ENCODE measurements around the gene SKIC2. TPM values are rescaled to one million over a fixed set of nuclear protein-coding genes. Genes with fewer than 3 reads are reported as not detected.
"Not testable (repeated sequence)": the region's sequence is repeated elsewhere in the genome, so short reads cannot be mapped to it uniquely, and the experiment has no call there.

Gene SKIC2
- total and polyA plus RNA-seq, 2 of the 4 experiments (the other 2 are of a cell fraction) = 30.6 to 46.0 TPM

DNA sequence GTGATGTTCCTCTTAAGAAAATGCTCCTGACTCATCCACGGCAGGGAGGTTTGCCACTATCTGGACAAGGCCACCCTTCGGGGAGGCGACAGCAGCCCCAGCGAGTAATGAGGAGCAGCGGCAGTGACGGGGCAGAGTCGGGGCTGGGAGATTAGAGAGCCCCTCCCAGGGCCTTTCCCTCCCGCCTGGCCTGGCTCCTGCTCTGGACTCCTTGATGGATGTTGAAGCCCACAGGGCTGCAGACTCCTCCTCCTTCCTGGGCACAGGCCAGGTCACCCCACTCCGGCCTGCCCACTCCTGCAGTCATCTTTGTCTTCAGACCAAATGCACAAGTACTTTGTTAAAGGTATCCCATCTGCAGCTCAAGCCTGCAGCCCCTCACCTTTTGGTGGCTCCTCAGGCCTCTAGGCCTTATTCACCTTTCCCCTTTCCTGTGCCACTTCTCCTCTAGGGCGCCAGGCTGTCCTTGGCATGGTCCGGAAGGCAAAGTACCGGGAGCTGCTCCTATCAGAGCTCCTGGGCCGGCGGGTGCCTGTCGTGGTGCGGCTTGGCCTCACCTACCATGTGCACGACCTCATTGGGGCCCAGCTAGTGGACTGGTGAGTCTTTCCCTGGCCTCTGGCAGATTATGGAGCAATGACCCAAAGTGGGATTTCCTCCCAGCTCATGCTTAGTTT lies 54.1 kb downstream of the SKIC2 start:
- H3K9me3 ChIP-seq (ENCODE audit: control insufficient read depth, insufficient read depth, low read length); H4K8ac ChIP-seq (ENCODE audit: low read depth in 2 of 2, low read length in 2 of 2); H4K91ac ChIP-seq (ENCODE audit: insufficient read depth, low read depth, low read length); H3K79me1 ChIP-seq (ENCODE audit: low read depth in 1 of 2, low read length in 2 of 2); CTCF ChIA-PET; H2BK120ac ChIP-seq (ENCODE audit: low read depth, low read length); H3K18ac ChIP-seq (ENCODE audit: low read depth, low read length); H2AFZ ChIP-seq (replicated peaks; ENCODE audit: low read length, poor library complexity); BruUV-seq (replicated peaks); H3K23ac ChIP-seq (ENCODE audit: low read depth, low read length); H2BK15ac ChIP-seq (ENCODE audit: low read depth, low read length); H3K4me1 ChIP-seq (ENCODE audit: control insufficient read depth, insufficient read depth, low read length); H3K4me2 ChIP-seq (ENCODE audit: low read depth, low read length); H4K20me1 ChIP-seq (ENCODE audit: insufficient read depth, low read length); H2AK9ac ChIP-seq (replicated peaks; ENCODE audit: low read depth, low read length, poor library complexity); POLR2A ChIA-PET (ENCODE audit: unreplicated experiment); H3K4ac ChIP-seq (ENCODE audit: low read depth, low read length); H3K27me3 ChIP-seq (ENCODE audit: control insufficient read depth, insufficient read depth, low read length); H3K56ac ChIP-seq (ENCODE audit: extremely low read depth, insufficient read depth, low read length); H3K14ac ChIP-seq (replicated peaks; ENCODE audit: low read depth, low read length); H3K4me3 ChIP-seq (ENCODE audit: insufficient read depth, low read depth, low read length); H2BK20ac ChIP-seq (ENCODE audit: low read depth, low read length); intact Hi-C loops (cut with micrococcal nuclease); H3K9ac ChIP-seq (ENCODE audit: low read depth, low read length); H2AK5ac ChIP-seq (ENCODE audit: low read depth, low read length); H3K9me1 ChIP-seq (ENCODE audit: insufficient read depth, low read length); in situ Hi-C loops (cut with MboI; ENCODE audit: low sequenced_read_pairs); H2BK5ac ChIP-seq (ENCODE audit: low read depth, low read length, poor library complexity, severe bottlenecking); H3K27ac ChIP-seq (ENCODE audit: insufficient read depth, low read length); DNase-seq; H3K36me3 ChIP-seq (ENCODE audit: control insufficient read depth, insufficient read depth, low read length); dilution Hi-C loops (cut with HindIII; ENCODE audit: low sequenced_read_pairs, unreplicated experiment); H4K5ac ChIP-seq (ENCODE audit: low read depth, low read length); ATAC-seq (ENCODE audit: low read depth): not testable (repeated sequence)
- no CpG with 5 or more reads among the region's 17 CpGs for WGBS, 2 experiments (ENCODE audit: extremely low coverage in 2 of 2, insufficient read length in 1 of 2)

DNA sequence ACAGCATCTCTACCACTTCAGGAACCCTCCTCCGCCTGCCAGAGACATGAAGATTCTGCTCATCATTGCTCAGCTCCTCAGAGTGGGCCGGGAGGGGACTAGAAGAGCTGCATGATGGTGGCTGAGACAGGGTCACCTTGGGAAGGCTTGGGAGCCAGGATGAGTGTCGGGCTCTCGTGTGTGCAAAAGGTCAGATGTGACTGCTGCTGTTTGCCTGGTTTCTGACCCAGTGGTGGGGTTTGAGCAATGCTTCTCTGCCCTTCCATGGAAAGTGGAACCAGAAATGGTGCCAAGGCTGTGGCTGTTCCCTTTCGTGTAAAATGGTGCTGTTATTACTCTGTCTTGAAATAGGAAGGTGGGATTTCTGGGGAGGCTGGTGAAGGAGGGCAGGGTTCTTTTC lies 54.8 kb downstream of the SKIC2 start:
- BruUV-seq (replicated peaks); CTCF ChIA-PET; H2BK5ac ChIP-seq (ENCODE audit: low read depth, low read length, poor library complexity, severe bottlenecking); H4K8ac ChIP-seq (ENCODE audit: low read depth in 2 of 2, low read length in 2 of 2); H3K56ac ChIP-seq (ENCODE audit: extremely low read depth, insufficient read depth, low read length); H2BK15ac ChIP-seq (ENCODE audit: low read depth, low read length); H3K4me2 ChIP-seq (ENCODE audit: low read depth, low read length); dilution Hi-C loops (cut with HindIII; ENCODE audit: low sequenced_read_pairs, unreplicated experiment); H3K79me1 ChIP-seq (ENCODE audit: low read depth in 1 of 2, low read length in 2 of 2); H2AFZ ChIP-seq (replicated peaks; ENCODE audit: low read length, poor library complexity); in situ Hi-C loops (cut with MboI; ENCODE audit: low sequenced_read_pairs); ATAC-seq (ENCODE audit: low read depth); DNase-seq; H3K9me3 ChIP-seq (ENCODE audit: control insufficient read depth, insufficient read depth, low read length); H3K27me3 ChIP-seq (ENCODE audit: control insufficient read depth, insufficient read depth, low read length); H4K20me1 ChIP-seq (ENCODE audit: insufficient read depth, low read length); intact Hi-C loops (cut with micrococcal nuclease); H3K23ac ChIP-seq (ENCODE audit: low read depth, low read length); POLR2A ChIA-PET (ENCODE audit: unreplicated experiment); H2BK120ac ChIP-seq (ENCODE audit: low read depth, low read length); H3K14ac ChIP-seq (replicated peaks; ENCODE audit: low read depth, low read length); H3K4ac ChIP-seq (ENCODE audit: low read depth, low read length); H3K18ac ChIP-seq (ENCODE audit: low read depth, low read length); H3K9me1 ChIP-seq (ENCODE audit: insufficient read depth, low read length); H2AK5ac ChIP-seq (ENCODE audit: low read depth, low read length); H3K4me3 ChIP-seq (ENCODE audit: insufficient read depth, low read depth, low read length); H4K5ac ChIP-seq (ENCODE audit: low read depth, low read length); H3K4me1 ChIP-seq (ENCODE audit: control insufficient read depth, insufficient read depth, low read length); H2AK9ac ChIP-seq (replicated peaks; ENCODE audit: low read depth, low read length, poor library complexity); H3K9ac ChIP-seq (ENCODE audit: low read depth, low read length); H3K27ac ChIP-seq (ENCODE audit: insufficient read depth, low read length); H3K36me3 ChIP-seq (ENCODE audit: control insufficient read depth, insufficient read depth, low read length); H2BK20ac ChIP-seq (ENCODE audit: low read depth, low read length); H4K91ac ChIP-seq (ENCODE audit: insufficient read depth, low read depth, low read length): not testable (repeated sequence)
- whole genome bisulfite sequencing, 2 experiments (ENCODE audit: extremely low coverage in 2 of 2, insufficient read length in 1 of 2) = no CpG with 5 or more reads among the region's 5 CpGs
